ENCODE measurements around the gene PAQR6. TPM values are rescaled to one million over a fixed set of nuclear protein-coding genes. Genes with fewer than 3 reads are reported as not detected.

Gene PAQR6
- total and polyA plus RNA-seq, 10 of the 15 experiments (the other 5 are each of a cell fraction or from before 2014, with no cell fraction given), result 0.42 to 4.5 (median 1.3) TPM

GRCh38 chr1:156291226-156292061 lies 43.6 kb upstream of the PAQR6 start:
- no peak for FAIRE-seq
- intact Hi-C loops (cut with micrococcal nuclease; ENCODE audit: unreplicated experiment), result no loop called here
- H3K9me3 ChIP-seq (replicated peaks; ENCODE audit: control insufficient read depth, insufficient read depth, low read length), result no peaks in the 10 kb centered on the region
- in situ Hi-C loops (cut with MboI), result no loop called here
- CTCF ChIA-PET, result no interaction called here
- H3K79me2 ChIP-seq (ENCODE audit: control insufficient read depth, insufficient read depth, low read length), result no peaks in the 10 kb centered on the region
- H3K36me3 ChIP-seq (ENCODE audit: control insufficient read depth in 2 of 2, insufficient read depth in 2 of 2, low read length in 1 of 2), result peaks cover under 1 to 1% of the 10 kb centered on the region in 2 experiments; a peak in 2 of 4 replicates
- no peaks in the 10 kb centered on the region for H3K27me3 ChIP-seq (replicated peaks in 1 of 2; ENCODE audit: control insufficient read depth in 2 of 2, insufficient read depth in 2 of 2, low read length in 1 of 2)
- WGBS (ENCODE audit: insufficient coverage, insufficient replicate concordance, low lambda C conversion rate, missing lambda C conversion rate), result 28% methylated on average over 37 of the region's 37 CpGs
- POLR2A ChIA-PET, result interaction anchor here (3.0 kb wide), 1 partner anchor 8 kb away, joined by 12 read pairs; the partner anchor contains the start of genes SMG5 and TMEM79
- no TSS peak for BruUV-seq (replicated peaks)
- H3K27ac ChIP-seq (ENCODE audit: control insufficient read depth, insufficient read depth), result no peak overlapping the region
- TF ChIP-seq TCF7 (IDR thresholded peaks at IDR 0.05; ENCODE audit: borderline replicate concordance) (no peak), MYB (IDR thresholded peaks at IDR 0.05; ENCODE audit: borderline replicate concordance, low read depth, low read length) (no peak), KDM1A (IDR thresholded peaks at IDR 0.05; ENCODE audit: borderline replicate concordance) (no peak), NR2F1 (conservative IDR thresholded peaks at IDR 0.05) (no peak), CUX1 (IDR thresholded peaks at IDR 0.05; ENCODE audit: insufficient replicate concordance, low read depth, low read length) (no peak), NRF1 (conservative IDR thresholded peaks at IDR 0.05; ENCODE audit: low read depth, low read length) (peak; percentile 37), ZNF622 (IDR thresholded peaks at IDR 0.05) (no peak), MEF2A (IDR thresholded peaks at IDR 0.05; ENCODE audit: insufficient read depth, low read depth, low read length) (no peak), POLR2A (IDR thresholded peaks at IDR 0.05; ENCODE audit: low read depth, low read length) (peak; percentile 19; the same call in 1 of the 2 replicates)
- TF ChIP-seq, protein P1, sequence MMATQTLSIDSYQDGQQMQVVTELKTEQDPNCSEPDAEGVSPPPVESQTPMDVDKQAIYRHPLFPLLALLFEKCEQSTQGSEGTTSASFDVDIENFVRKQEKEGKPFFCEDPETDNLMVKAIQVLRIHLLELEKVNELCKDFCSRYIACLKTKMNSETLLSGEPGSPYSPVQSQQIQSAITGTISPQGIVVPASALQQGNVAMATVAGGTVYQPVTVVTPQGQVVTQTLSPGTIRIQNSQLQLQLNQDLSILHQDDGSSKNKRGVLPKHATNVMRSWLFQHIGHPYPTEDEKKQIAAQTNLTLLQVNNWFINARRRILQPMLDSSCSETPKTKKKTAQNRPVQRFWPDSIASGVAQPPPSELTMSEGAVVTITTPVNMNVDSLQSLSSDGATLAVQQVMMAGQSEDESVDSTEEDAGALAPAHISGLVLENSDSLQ (IDR thresholded peaks at IDR 0.05), result peak; percentile 16; the same call in 1 of the 2 replicates
- RAD21 ChIA-PET (ENCODE audit: unreplicated experiment), result no interaction called here
- SMC1A ChIA-PET (ENCODE audit: uncharacterized antibody, unreplicated experiment), result interaction anchor here (1.3 to 3.3 kb wide), 2 partner anchors 8 to 10 kb away, joined by 3 to 10 read pairs; partner anchors contain the start of genes SMG5 and TMEM79
- H3K4me2 ChIP-seq (ENCODE audit: control insufficient read depth, insufficient read depth), result no peak overlapping the region
- peaks cover 4% of the 10 kb centered on the region for H3K4me1 ChIP-seq (ENCODE audit: control insufficient read depth, insufficient read depth, low read length)
- no peak overlapping the region for H3K4me3 ChIP-seq
- no peak overlapping the region for H3K9ac ChIP-seq (ENCODE audit: control insufficient read depth, insufficient read depth, low read length)
- peak; percentile 96 for ATAC-seq
- H4K20me1 ChIP-seq (ENCODE audit: control insufficient read depth, insufficient read depth), result no peaks in the 10 kb centered on the region
- no peak for DNase-seq (ENCODE audit: low read depth, low spot score)
- no peak overlapping the region for H2AFZ ChIP-seq (ENCODE audit: control insufficient read depth, low read depth, low read length)

Measured in GM12878 (cell line).